ENCODE data around the gene MRPL12. TPM values are rescaled to one million over a fixed set of nuclear protein-coding genes. Genes with fewer than 3 reads are reported as not detected.

The MRPL12 gene
- total RNA-seq, 1 experiment from 2014 or later = 260 TPM

DNA sequence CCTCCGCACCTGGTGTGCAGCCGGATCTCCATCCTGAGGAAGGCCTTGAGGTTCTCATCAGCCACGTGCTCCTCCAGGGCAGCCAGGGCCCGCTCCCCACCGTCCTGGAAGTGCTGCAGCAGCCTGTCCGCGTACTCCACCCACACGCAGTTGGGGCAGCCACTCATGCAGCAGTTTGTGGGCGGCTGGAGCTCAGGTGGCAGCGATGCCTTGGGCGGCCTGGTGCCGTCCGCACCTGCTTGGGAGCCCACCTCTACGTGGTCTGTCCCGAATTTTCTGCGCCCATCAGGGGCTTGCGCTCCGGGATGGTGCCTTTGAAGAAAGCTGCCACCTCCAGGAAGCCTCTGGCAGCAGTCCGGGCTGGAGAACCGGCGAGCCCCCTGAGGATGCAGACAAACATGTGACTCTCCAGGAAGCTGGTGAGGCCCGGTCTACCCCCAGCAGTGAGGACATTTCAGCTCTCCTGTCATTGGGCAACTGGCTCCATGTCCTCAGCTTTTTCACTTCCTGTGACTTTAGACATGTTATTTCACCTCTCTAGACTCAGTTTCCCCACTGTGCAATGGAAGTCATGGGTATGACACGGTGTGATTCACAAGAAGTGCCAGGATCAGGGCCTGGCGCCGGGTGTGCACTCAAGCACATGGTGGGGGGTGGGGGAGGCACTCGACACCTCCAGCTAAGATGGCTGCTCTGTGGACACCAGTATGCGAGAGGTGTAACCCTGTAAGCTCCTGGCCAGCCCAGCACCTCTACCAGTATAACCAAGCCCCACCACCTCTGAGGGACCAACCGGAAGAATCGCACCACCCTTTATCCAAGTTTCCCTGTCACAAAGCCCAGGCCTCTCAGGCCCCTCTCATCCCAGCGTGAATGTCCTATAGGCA, 37.7 kb upstream of the MRPL12 start:
- Histone ChIP-seq H3K9ac (ENCODE audit: low read length) (peak overlapping the region; percentile 97), H3K9me3 (ENCODE audit: control insufficient read depth in 1 of 2, insufficient read depth in 1 of 2, low read depth in 1 of 2, low read length in 2 of 2) (no peaks in the 10 kb centered on the region), H2AFZ (ENCODE audit: low read depth, low read length, poor library complexity, severe bottlenecking) (no peak overlapping the region), H3K79me2 (ENCODE audit: insufficient read depth, low read length) (peaks cover 56% of the 10 kb centered on the region), H3K4me2 (ENCODE audit: low read length) (peak overlapping the region; percentile 89), H3K27me3 (ENCODE audit: insufficient read depth, low read length) (no peaks in the 10 kb centered on the region), H3K36me3 (ENCODE audit: control insufficient read depth in 1 of 2, insufficient read depth in 2 of 2, low read length in 2 of 2) (peaks cover 17 to 33% of the 10 kb centered on the region in 2 experiments), H3K4me3 (replicated peaks in 1 of 2; ENCODE audit: low read depth in 1 of 2, low read length in 2 of 2) (peak overlapping the region; percentile 78 to 84), H3K27ac (ENCODE audit: low read depth, low read length) (peak overlapping the region; percentile 86), H4K20me1 (ENCODE audit: insufficient read depth) (peaks cover 3% of the 10 kb centered on the region; the same call in 1 of the 2 replicates), H3K4me1 (ENCODE audit: control insufficient read depth in 1 of 2, insufficient read depth in 2 of 2, low read length in 2 of 2) (peaks cover 40 to 48% of the 10 kb centered on the region in 2 experiments), H3K9me2 (ENCODE audit: insufficient read depth) (no peaks in the 10 kb centered on the region)
- CTCF ChIA-PET = no interaction called here
- DNase-seq (ENCODE audit: low read depth, low spot score) (no peak), ATAC-seq (peak; percentile 41)
- RAD21 ChIA-PET (ENCODE audit: low non-redundant PET in 1 of 2, low total read pairs in 2 of 2, uncharacterized antibody in 2 of 2, unreplicated experiment in 2 of 2) = no interaction called here
- intact Hi-C loops (cut with micrococcal nuclease) = no loop called here
- POLR2A ChIA-PET = interaction anchor here (0.5 to 2.7 kb wide), 5 partner anchors 10 to 358 kb away, joined by 3 to 9 read pairs (median 5); partner anchors contain the start of genes ARL16, CENPX, HGS and LRRC45
- no TSS peak for BruUV-seq (replicated peaks)
- TF ChIP-seq POLR2AphosphoS5 (IDR thresholded peaks at IDR 0.05; ENCODE audit: low read depth, low read length) (peak; percentile 28), EZH2phosphoT487 (IDR thresholded peaks at IDR 0.05; ENCODE audit: borderline replicate concordance) (no peak), RAD21 (IDR thresholded peaks at IDR 0.05; ENCODE audit: low read depth) (no peak), JUND (IDR thresholded peaks at IDR 0.05) (no peak), POLR2A (IDR thresholded peaks at IDR 0.05; ENCODE audit: borderline replicate concordance, extremely low read depth, insufficient read depth, insufficient read length) (peak; percentile 48), ZBTB33 (IDR thresholded peaks at IDR 0.05; ENCODE audit: extremely low read depth, insufficient replicate concordance, low read length) (no peak), FOSL1 (IDR thresholded peaks at IDR 0.05; ENCODE audit: low read depth) (no peak), YY1 (IDR thresholded peaks at IDR 0.05; ENCODE audit: extremely low read depth, insufficient replicate concordance, low read depth, low read length) (peak; percentile 88), TCF7L2 (IDR thresholded peaks at IDR 0.05; ENCODE audit: borderline replicate concordance, extremely low read depth, insufficient read depth, insufficient read length) (no peak), ZNF274 (IDR thresholded peaks at IDR 0.05; ENCODE audit: low read depth, low read length) (no peak), ATF3 (IDR thresholded peaks at IDR 0.05) (no peak), SP1 (IDR thresholded peaks at IDR 0.05; ENCODE audit: low read depth) (no peak), SRF (IDR thresholded peaks at IDR 0.05; ENCODE audit: low read depth) (no peak), EGR1 (IDR thresholded peaks at IDR 0.05; ENCODE audit: low read depth) (no peak), CTCF (IDR thresholded peaks at IDR 0.05 in 2 of 3, conservative IDR thresholded peaks at IDR 0.05 in 1 of 3; ENCODE audit: borderline replicate concordance in 1 of 3, insufficient read depth in 1 of 3, low read depth in 2 of 3, low read length in 2 of 3) (no peak), ZFX (IDR thresholded peaks at IDR 0.05) (0 out of 2 replicates have a peak, but pooled peaks have one; percentile 51), EZH2 (IDR thresholded peaks at IDR 0.05) (no peak)
- TF ChIP-seq, protein P1, sequence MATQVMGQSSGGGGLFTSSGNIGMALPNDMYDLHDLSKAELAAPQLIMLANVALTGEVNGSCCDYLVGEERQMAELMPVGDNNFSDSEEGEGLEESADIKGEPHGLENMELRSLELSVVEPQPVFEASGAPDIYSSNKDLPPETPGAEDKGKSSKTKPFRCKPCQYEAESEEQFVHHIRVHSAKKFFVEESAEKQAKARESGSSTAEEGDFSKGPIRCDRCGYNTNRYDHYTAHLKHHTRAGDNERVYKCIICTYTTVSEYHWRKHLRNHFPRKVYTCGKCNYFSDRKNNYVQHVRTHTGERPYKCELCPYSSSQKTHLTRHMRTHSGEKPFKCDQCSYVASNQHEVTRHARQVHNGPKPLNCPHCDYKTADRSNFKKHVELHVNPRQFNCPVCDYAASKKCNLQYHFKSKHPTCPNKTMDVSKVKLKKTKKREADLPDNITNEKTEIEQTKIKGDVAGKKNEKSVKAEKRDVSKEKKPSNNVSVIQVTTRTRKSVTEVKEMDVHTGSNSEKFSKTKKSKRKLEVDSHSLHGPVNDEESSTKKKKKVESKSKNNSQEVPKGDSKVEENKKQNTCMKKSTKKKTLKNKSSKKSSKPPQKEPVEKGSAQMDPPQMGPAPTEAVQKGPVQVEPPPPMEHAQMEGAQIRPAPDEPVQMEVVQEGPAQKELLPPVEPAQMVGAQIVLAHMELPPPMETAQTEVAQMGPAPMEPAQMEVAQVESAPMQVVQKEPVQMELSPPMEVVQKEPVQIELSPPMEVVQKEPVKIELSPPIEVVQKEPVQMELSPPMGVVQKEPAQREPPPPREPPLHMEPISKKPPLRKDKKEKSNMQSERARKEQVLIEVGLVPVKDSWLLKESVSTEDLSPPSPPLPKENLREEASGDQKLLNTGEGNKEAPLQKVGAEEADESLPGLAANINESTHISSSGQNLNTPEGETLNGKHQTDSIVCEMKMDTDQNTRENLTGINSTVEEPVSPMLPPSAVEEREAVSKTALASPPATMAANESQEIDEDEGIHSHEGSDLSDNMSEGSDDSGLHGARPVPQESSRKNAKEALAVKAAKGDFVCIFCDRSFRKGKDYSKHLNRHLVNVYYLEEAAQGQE (IDR thresholded peaks at IDR 0.05; ENCODE audit: low read depth) = no peak

All from HCT116 (cell line).